Measurements from ENCODE around the gene TMEM253.

The TMEM253 gene

GRCh38 chr14:21109377-21110138, 8.7 kb downstream of the TMEM253 start:
- peak overlapping the region; percentile 26; the same call in 1 of the 2 replicates for H3K27ac ChIP-seq
- no peak for DNase-seq (ENCODE audit: low read depth, low spot score)
- H3K9ac ChIP-seq (ENCODE audit: insufficient read length), result no peak overlapping the region

GRCh38 chr14:21112255-21112654, 11.4 kb downstream of the TMEM253 start:
- no peak overlapping the region for H3K27ac ChIP-seq
- no peak overlapping the region for H3K9ac ChIP-seq (ENCODE audit: insufficient read length)
- no peak overlapping the region for H3K4me3 ChIP-seq
- no peak for DNase-seq (ENCODE audit: low read depth, low spot score)
- no peak for TF ChIP-seq FOXP2 (optimal IDR thresholded peaks at IDR 0.05; ENCODE audit: control extremely low read depth, extremely low read length, insufficient read depth)
- no peak for TF ChIP-seq POLR2AphosphoS5 (IDR thresholded peaks at IDR 0.05; ENCODE audit: borderline replicate concordance, low read depth, low read length)
- no peak for TF ChIP-seq EZH2 (IDR thresholded peaks at IDR 0.05)
- H3K36me3 ChIP-seq (ENCODE audit: insufficient read depth, low read length), result no peaks in the 10 kb centered on the region
- no peaks in the 10 kb centered on the region for H3K9me3 ChIP-seq (ENCODE audit: low read depth, low read length)

More at GRCh38 chr14:21109377-21110138, 8.7 kb downstream of the TMEM253 start:
- TF ChIP-seq POLR2AphosphoS5 (IDR thresholded peaks at IDR 0.05; ENCODE audit: borderline replicate concordance, low read depth, low read length), result no peak
- TF ChIP-seq EZH2 (IDR thresholded peaks at IDR 0.05), result no peak
- TF ChIP-seq FOXP2 (optimal IDR thresholded peaks at IDR 0.05; ENCODE audit: control extremely low read depth, extremely low read length, insufficient read depth), result no peak
- no peaks in the 10 kb centered on the region for H3K36me3 ChIP-seq (ENCODE audit: insufficient read depth, low read length)
- H3K9me3 ChIP-seq (ENCODE audit: low read depth, low read length), result no peaks in the 10 kb centered on the region
- H3K4me3 ChIP-seq, result no peak overlapping the region

GRCh38 chr14:21113369-21113768, 12.5 kb downstream of the TMEM253 start:
- H3K9ac ChIP-seq (ENCODE audit: insufficient read length), result no peak overlapping the region
- no peaks in the 10 kb centered on the region for H3K36me3 ChIP-seq (ENCODE audit: insufficient read depth, low read length)
- TF ChIP-seq FOXP2 (optimal IDR thresholded peaks at IDR 0.05; ENCODE audit: control extremely low read depth, extremely low read length, insufficient read depth) (no peak), POLR2AphosphoS5 (IDR thresholded peaks at IDR 0.05; ENCODE audit: borderline replicate concordance, low read depth, low read length) (no peak)
- no peaks in the 10 kb centered on the region for H3K9me3 ChIP-seq (ENCODE audit: low read depth, low read length)
- no peak overlapping the region for H3K4me3 ChIP-seq
- H3K27ac ChIP-seq, result no peak overlapping the region
- DNase-seq (ENCODE audit: low read depth, low spot score), result no peak

GRCh38 chr14:21118933-21119332, 18.1 kb downstream of the TMEM253 start:
- H3K9ac ChIP-seq (ENCODE audit: insufficient read length), result no peak overlapping the region
- H3K36me3 ChIP-seq (ENCODE audit: insufficient read depth, low read length), result no peaks in the 10 kb centered on the region
- DNase-seq (ENCODE audit: low read depth, low spot score), result no peak
- H3K9me3 ChIP-seq (ENCODE audit: low read depth, low read length), result no peaks in the 10 kb centered on the region
- H3K4me3 ChIP-seq, result no peak overlapping the region
- no peak overlapping the region for H3K27ac ChIP-seq
- no peak for TF ChIP-seq FOXP2 (optimal IDR thresholded peaks at IDR 0.05; ENCODE audit: control extremely low read depth, extremely low read length, insufficient read depth)
- TF ChIP-seq POLR2AphosphoS5 (IDR thresholded peaks at IDR 0.05; ENCODE audit: borderline replicate concordance, low read depth, low read length), result no peak
- no peak for TF ChIP-seq EZH2 (IDR thresholded peaks at IDR 0.05)

- Histone ChIP-seq H3K9ac (ENCODE audit: insufficient read length) (no peak overlapping the region), H3K9me3 (ENCODE audit: low read depth, low read length) (no peaks in the 10 kb centered on the region), H3K36me3 (ENCODE audit: insufficient read depth, low read length) (no peaks in the 10 kb centered on the region), H3K4me3 (no peak overlapping the region), H3K27ac (no peak overlapping the region)
- no peak for TF ChIP-seq FOXP2 (optimal IDR thresholded peaks at IDR 0.05; ENCODE audit: control extremely low read depth, extremely low read length, insufficient read depth)
- no peak for DNase-seq (ENCODE audit: low read depth, low spot score)
These were observed 19.8 kb downstream of the TMEM253 start for GRCh38 chr14:21120686-21121085.

GRCh38 chr14:21121122-21121521, 20.3 kb downstream of the TMEM253 start:
- Histone ChIP-seq H3K36me3 (ENCODE audit: insufficient read depth, low read length) (no peaks in the 10 kb centered on the region), H3K4me3 (no peak overlapping the region), H3K9ac (ENCODE audit: insufficient read length) (no peak overlapping the region), H3K9me3 (ENCODE audit: low read depth, low read length) (no peaks in the 10 kb centered on the region), H3K27ac (no peak overlapping the region)
- no peak for DNase-seq (ENCODE audit: low read depth, low spot score)
- no peak for TF ChIP-seq EZH2 (IDR thresholded peaks at IDR 0.05)
- TF ChIP-seq POLR2AphosphoS5 (IDR thresholded peaks at IDR 0.05; ENCODE audit: borderline replicate concordance, low read depth, low read length), result no peak
- TF ChIP-seq FOXP2 (optimal IDR thresholded peaks at IDR 0.05; ENCODE audit: control extremely low read depth, extremely low read length, insufficient read depth), result no peak

- Histone ChIP-seq H3K4me3 (no peak overlapping the region), H3K27ac (no peak overlapping the region), H3K9ac (ENCODE audit: insufficient read length) (no peak overlapping the region), H3K9me3 (ENCODE audit: low read depth, low read length) (no peaks in the 10 kb centered on the region), H3K36me3 (ENCODE audit: insufficient read depth, low read length) (no peaks in the 10 kb centered on the region)
- DNase-seq (ENCODE audit: low read depth, low spot score), result no peak
- no peak for TF ChIP-seq EZH2 (IDR thresholded peaks at IDR 0.05)
- TF ChIP-seq FOXP2 (optimal IDR thresholded peaks at IDR 0.05; ENCODE audit: control extremely low read depth, extremely low read length, insufficient read depth), result no peak
- TF ChIP-seq POLR2AphosphoS5 (IDR thresholded peaks at IDR 0.05; ENCODE audit: borderline replicate concordance, low read depth, low read length), result no peak
These were observed 22.6 kb downstream of the TMEM253 start for GRCh38 chr14:21123429-21123828.

GRCh38 chr14:21133901-21134300, 33.0 kb downstream of the TMEM253 start:
- no peak overlapping the region for H3K27ac ChIP-seq
- H3K9me3 ChIP-seq (ENCODE audit: low read depth, low read length), result no peaks in the 10 kb centered on the region
- no peaks in the 10 kb centered on the region for H3K36me3 ChIP-seq (ENCODE audit: insufficient read depth, low read length)
- H3K4me3 ChIP-seq, result no peak overlapping the region
- DNase-seq (ENCODE audit: low read depth, low spot score), result no peak
- TF ChIP-seq EZH2 (IDR thresholded peaks at IDR 0.05) (no peak), FOXP2 (optimal IDR thresholded peaks at IDR 0.05; ENCODE audit: control extremely low read depth, extremely low read length, insufficient read depth) (no peak), POLR2AphosphoS5 (IDR thresholded peaks at IDR 0.05; ENCODE audit: borderline replicate concordance, low read depth, low read length) (no peak)
- H3K9ac ChIP-seq (ENCODE audit: insufficient read length), result no peak overlapping the region

- TF ChIP-seq EZH2 (IDR thresholded peaks at IDR 0.05) (no peak), FOXP2 (optimal IDR thresholded peaks at IDR 0.05; ENCODE audit: control extremely low read depth, extremely low read length, insufficient read depth) (no peak), POLR2AphosphoS5 (IDR thresholded peaks at IDR 0.05; ENCODE audit: borderline replicate concordance, low read depth, low read length) (no peak)
- H3K9me3 ChIP-seq (ENCODE audit: low read depth, low read length), result no peaks in the 10 kb centered on the region
- H3K9ac ChIP-seq (ENCODE audit: insufficient read length), result no peak overlapping the region
- no peaks in the 10 kb centered on the region for H3K36me3 ChIP-seq (ENCODE audit: insufficient read depth, low read length)
- H3K27ac ChIP-seq, result no peak overlapping the region
- no peak overlapping the region for H3K4me3 ChIP-seq
- no peak for DNase-seq (ENCODE audit: low read depth, low spot score)
These were observed 35.2 kb downstream of the TMEM253 start for GRCh38 chr14:21136024-21136423.

All from SK-N-MC (cell line).